Astrocyte of the cerebellum (primary cell): Measurements from ENCODE around the gene MRPS9.

Source experiments
- DNase-seq: peaks from one replicate; pipeline ENCODE4 v3.0.0-alpha.2; 2011; ENCODE audit warnings: low read depth
- H3K4me3 ChIP-seq: 2 replicates; pipeline ENCODE4 v1.5.1; 2011; ENCODE audit warnings: mild to moderate bottlenecking, low read depth, low read length, moderate library complexity
- in situ Hi-C: cut with HindIII; loops from 2 replicates; pipeline ENCODE4 v1.10.0; 2017; ENCODE audit warnings: low sequenced_read_pairs
- TF ChIP-seq, protein P1 (sequence below): IDR thresholded peaks from 2 replicates; pipeline ENCODE4 v1.5.1; 2012; ENCODE audit warnings: low read length, low read depth, moderate library complexity, mild to moderate bottlenecking; ENCODE audit errors: missing control alignments

MRPS9 gene

DNA sequence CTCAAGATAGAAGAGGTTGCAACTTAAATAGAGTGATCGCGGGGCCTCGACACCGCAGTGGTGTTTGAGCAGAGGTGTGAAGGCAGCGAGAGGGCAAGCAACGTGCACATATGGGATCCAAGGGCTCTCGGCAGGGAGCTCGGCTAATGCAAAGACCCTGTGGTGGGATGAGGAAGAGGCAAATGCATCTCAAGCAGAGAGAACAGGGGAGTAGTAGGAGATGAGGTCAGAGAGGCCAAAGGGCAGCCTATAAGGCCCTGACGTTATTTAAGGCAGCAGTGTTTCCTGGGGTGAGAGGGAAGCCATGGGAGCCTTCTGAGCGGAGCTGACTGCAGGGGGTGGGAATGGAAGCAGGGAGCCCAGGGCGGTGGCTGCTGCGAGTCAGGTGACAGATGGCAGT is 74.5 kb downstream of the MRPS9 start:
- TF ChIP-seq, protein P1, sequence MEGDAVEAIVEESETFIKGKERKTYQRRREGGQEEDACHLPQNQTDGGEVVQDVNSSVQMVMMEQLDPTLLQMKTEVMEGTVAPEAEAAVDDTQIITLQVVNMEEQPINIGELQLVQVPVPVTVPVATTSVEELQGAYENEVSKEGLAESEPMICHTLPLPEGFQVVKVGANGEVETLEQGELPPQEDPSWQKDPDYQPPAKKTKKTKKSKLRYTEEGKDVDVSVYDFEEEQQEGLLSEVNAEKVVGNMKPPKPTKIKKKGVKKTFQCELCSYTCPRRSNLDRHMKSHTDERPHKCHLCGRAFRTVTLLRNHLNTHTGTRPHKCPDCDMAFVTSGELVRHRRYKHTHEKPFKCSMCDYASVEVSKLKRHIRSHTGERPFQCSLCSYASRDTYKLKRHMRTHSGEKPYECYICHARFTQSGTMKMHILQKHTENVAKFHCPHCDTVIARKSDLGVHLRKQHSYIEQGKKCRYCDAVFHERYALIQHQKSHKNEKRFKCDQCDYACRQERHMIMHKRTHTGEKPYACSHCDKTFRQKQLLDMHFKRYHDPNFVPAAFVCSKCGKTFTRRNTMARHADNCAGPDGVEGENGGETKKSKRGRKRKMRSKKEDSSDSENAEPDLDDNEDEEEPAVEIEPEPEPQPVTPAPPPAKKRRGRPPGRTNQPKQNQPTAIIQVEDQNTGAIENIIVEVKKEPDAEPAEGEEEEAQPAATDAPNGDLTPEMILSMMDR: no peak
- in situ Hi-C loops: no loop called here
- no peak overlapping the region for H3K4me3 ChIP-seq

GRCh38 chr2:105113616-105114291 is 75.9 kb downstream of the MRPS9 start:
- TF ChIP-seq, protein P1: no peak
- in situ Hi-C loops: no loop called here
- no peak for DNase-seq
- H3K4me3 ChIP-seq: no peak overlapping the region

More for the DNA sequence above, 74.5 kb downstream of the MRPS9 start:
- no peak for DNase-seq

DNA sequence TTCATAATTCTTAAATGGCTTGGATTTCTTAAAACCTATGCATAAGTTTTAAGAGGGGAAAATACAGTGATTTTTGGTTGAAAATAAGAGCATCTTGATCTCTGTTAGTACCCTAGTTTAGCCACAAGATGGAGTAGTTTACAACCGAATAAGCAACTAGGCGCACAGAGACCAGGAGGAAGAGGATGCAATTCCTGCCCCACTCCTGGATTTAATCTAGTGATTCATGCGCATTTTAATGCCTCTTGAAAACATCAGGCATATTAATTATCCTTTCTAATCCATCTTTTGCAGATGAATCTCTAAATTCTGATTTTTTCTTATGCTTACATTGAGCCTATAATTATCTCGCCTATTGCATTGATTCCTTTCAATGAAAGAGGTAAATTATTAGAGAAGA is 76.7 kb downstream of the MRPS9 start:
- in situ Hi-C loops: no loop called here
- TF ChIP-seq, protein P1: peak; percentile 64
- peak; percentile 65 for DNase-seq
- no peak overlapping the region for H3K4me3 ChIP-seq

GRCh38 chr2:105116348-105116747 is 78.5 kb downstream of the MRPS9 start:
- in situ Hi-C loops: no loop called here
- H3K4me3 ChIP-seq: no peak overlapping the region
- TF ChIP-seq, protein P1: no peak
- no peak for DNase-seq

- DNase-seq: no peak
- no peak overlapping the region for H3K4me3 ChIP-seq
- in situ Hi-C loops: no loop called here
- TF ChIP-seq, protein P1: no peak
Measured at GRCh38 chr2:105117565-105117964, 79.7 kb downstream of the MRPS9 start.

DNA sequence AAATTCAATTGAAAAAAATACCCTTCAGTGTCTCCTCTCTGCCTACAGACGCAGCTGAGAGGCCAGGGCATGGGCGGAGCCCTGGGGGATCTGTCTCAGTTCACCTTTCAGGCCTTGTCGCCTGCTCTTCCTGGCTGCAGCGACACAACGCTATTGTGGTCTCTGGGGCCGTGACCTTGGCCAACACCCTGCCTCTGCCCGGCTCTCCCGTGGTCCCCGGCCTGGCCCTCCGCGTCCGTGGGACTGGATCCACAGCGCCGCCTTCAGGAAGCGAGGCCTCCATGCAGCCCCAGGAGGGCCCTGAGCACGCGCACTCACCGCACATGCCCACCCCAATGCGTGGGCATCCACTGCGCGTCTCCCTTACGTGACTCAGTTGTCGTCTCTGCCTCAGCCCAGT is 81.1 kb downstream of the MRPS9 start:
- in situ Hi-C loops: no loop called here
- H3K4me3 ChIP-seq: no peak overlapping the region
- no peak for DNase-seq
- TF ChIP-seq, protein P1: peak; percentile 25
